ENCODE data around the gene PDGFD.

GRCh38 chr11:103926990-103927389 lies 237.0 kb downstream of the PDGFD start:
- TF ChIP-seq POLR2A (IDR thresholded peaks at IDR 0.05) (no peak), CTCF (IDR thresholded peaks at IDR 0.05) (no peak), EP300 (IDR thresholded peaks at IDR 0.05) (no peak)
